ENCODE results near the gene OVAAL.

OVAAL gene

GRCh38 chr1:180521474-180522212, 37.1 kb upstream of the OVAAL start:
- H3K4me3 ChIP-seq (ENCODE audit: low read depth, low read length), result no peak overlapping the region
- TF ChIP-seq CTCF (IDR thresholded peaks at IDR 0.05; ENCODE audit: insufficient read depth, low read depth, low read length, missing control alignments), result no peak
- DNase-seq (ENCODE audit: low read depth), result no peak

- H3K4me3 ChIP-seq (ENCODE audit: low read depth, low read length), result no peak overlapping the region
- DNase-seq (ENCODE audit: low read depth), result no peak
- no peak for TF ChIP-seq CTCF (IDR thresholded peaks at IDR 0.05; ENCODE audit: insufficient read depth, low read depth, low read length, missing control alignments)
Measured at GRCh38 chr1:180522213-180522515, 36.6 kb upstream of the OVAAL start.

- H3K4me3 ChIP-seq (ENCODE audit: low read depth, low read length), result no peak overlapping the region
- no peak for TF ChIP-seq CTCF (IDR thresholded peaks at IDR 0.05; ENCODE audit: insufficient read depth, low read depth, low read length, missing control alignments)
- DNase-seq (ENCODE audit: low read depth), result no peak
Measured at GRCh38 chr1:180524160-180524914, 34.4 kb upstream of the OVAAL start.

- no peak for DNase-seq (ENCODE audit: low read depth)
- no peak overlapping the region for H3K4me3 ChIP-seq (ENCODE audit: low read depth, low read length)
- TF ChIP-seq CTCF (IDR thresholded peaks at IDR 0.05; ENCODE audit: insufficient read depth, low read depth, low read length, missing control alignments), result no peak
Measured at GRCh38 chr1:180524915-180525714, 33.6 kb upstream of the OVAAL start.

GRCh38 chr1:180525715-180526039, 33.1 kb upstream of the OVAAL start:
- no peak overlapping the region for H3K4me3 ChIP-seq (ENCODE audit: low read depth, low read length)
- DNase-seq (ENCODE audit: low read depth), result no peak
- TF ChIP-seq CTCF (IDR thresholded peaks at IDR 0.05; ENCODE audit: insufficient read depth, low read depth, low read length, missing control alignments), result no peak

GRCh38 chr1:180527101-180527669, 31.6 kb upstream of the OVAAL start:
- TF ChIP-seq CTCF (IDR thresholded peaks at IDR 0.05; ENCODE audit: insufficient read depth, low read depth, low read length, missing control alignments), result no peak
- DNase-seq (ENCODE audit: low read depth), result no peak
- no peak overlapping the region for H3K4me3 ChIP-seq (ENCODE audit: low read depth, low read length)
